CD4-positive, alpha-beta T cell treated with Interleukin-17A for 1 hour (primary cell): ENCODE measurements around the gene ENPP7.

Source experiments
- DNase-seq: peaks from one replicate; pipeline ENCODE4 v3.0.0-alpha.2; 2020

The ENPP7 gene

GRCh38 chr17:79705674-79706073 lies 25.1 kb upstream of the ENPP7 start:
- no peak for DNase-seq

GRCh38 chr17:79706931-79707850 lies 23.6 kb upstream of the ENPP7 start:
- no peak for DNase-seq

- peak; percentile 61 for DNase-seq
These were observed 22.5 kb upstream of the ENPP7 start for GRCh38 chr17:79707931-79708891.

DNA sequence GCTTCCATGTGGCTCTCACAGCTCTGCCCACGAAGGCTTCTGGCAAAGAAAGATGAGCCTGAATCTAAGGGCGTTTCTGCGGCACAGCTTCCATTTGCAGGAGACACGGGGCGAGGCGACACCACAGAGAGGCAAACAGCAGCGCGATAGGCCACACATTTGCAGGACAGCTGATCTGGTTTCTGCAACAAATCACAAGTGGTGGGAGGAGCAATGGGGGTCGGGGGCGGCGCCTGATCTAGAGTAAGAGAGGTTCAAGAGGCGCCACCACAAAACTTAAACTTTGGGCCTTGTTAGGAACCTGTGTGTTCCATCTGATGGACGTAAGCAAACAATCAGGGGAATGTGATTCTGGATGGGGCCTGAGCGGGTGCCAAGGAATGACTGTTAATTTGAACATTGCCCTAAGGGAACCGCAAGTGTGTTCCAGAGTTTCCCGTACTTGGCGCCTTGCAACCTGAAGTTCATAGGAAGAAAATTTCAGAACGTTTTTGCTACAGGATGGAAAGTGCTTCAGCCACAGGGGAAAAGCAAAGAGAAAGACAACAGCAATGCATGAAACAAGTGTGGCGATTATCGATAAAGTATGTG lies 18.9 kb upstream of the ENPP7 start:
- DNase-seq = no peak

DNA sequence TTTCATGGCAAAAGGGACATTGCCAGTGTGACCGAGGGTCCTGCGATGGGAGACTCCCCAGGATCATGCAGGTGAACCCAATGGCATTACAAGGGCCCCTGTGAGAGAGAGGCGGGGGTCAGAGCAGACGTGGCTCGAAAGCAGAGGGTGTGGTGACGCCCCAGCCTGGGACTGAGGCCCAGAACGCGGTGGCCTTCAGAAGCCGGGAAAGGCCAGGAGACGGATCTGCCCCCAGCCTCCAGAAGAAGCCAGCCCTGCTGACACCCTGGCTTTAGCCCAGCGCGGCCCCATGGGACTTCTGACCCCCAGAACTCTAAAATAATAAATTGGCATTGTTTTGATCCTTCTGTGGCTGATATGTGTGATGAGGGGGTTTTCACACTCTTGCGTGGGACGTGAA lies 17.4 kb upstream of the ENPP7 start:
- no peak for DNase-seq

GRCh38 chr17:79714176-79715097 lies 16.3 kb upstream of the ENPP7 start:
- DNase-seq = no peak

GRCh38 chr17:79715098-79715942 lies 15.4 kb upstream of the ENPP7 start:
- DNase-seq = no peak

DNA sequence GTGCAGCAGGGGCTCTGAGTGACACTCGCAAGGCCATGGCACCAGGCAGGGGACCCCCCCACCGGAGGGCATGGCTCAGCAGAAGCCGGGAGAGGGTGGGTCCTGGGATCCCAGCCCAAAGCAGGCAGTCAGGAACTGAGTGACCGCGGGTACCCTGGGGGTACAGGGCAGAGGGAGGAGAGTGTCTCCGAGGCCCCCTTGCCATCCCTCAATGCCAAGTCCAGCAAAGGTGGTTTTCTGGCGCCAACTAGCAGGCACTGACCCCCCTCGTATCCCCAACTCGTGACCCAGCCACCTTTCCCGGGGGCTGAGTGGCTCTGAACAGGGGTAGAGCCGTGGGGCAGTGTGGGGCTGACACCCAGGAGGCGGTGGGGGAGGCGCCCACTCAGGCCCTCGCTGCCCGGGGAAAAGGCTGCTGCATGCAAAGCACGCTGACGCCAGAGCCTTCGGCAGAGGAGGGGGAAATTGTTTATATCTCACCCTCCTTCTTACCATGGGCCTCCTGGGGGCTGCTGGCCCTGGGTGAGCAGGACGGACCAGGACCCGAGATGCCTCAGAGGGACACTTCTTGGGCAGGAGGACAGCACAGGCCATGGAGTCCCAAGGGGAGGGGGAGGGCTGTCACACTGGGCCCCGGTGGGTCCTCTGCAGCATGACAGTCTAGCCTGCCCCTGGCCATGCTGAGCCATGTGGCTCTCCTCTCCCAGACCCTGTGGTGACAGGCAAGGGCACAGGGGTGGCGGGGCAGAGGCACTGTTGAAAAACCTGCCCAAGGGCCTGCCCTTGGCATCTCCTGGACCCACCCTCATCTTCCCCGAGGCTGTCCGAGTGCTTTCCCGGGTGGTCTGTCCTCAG lies 14.6 kb upstream of the ENPP7 start:
- DNase-seq = no peak

- no peak for DNase-seq
These were observed 9.9 kb upstream of the ENPP7 start for GRCh38 chr17:79720705-79721292.

- DNase-seq = no peak
These were observed 8.6 kb upstream of the ENPP7 start for GRCh38 chr17:79721993-79722671.

DNA sequence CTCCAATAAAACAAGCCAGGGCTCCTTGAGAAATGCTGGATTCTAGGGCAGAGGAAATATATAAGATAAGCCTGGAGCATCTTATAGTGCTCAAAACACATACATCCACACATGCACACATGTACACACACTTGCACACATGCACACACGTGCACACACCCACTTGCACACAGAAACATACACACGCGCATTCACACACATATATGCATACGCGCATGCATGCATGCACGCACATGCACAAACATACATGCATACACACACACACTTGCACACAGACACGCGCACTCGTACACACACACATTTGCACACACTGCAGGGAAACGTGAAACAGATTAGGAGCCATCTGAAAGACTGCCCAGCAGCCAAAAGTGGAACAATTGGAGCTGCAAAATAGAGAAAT lies 8.0 kb upstream of the ENPP7 start:
- DNase-seq = no peak

- peak; percentile 94 for DNase-seq
These were observed 2.4 kb upstream of the ENPP7 start for GRCh38 chr17:79728169-79728907.

- no peak for DNase-seq
These were observed 1.8 kb upstream of the ENPP7 start for GRCh38 chr17:79728908-79729471.

- DNase-seq = no peak
These were observed 982 bp upstream of the ENPP7 start for GRCh38 chr17:79729761-79730160.

GRCh38 chr17:79730437-79730768 lies 340 bp upstream of the ENPP7 start:
- no peak for DNase-seq

DNA sequence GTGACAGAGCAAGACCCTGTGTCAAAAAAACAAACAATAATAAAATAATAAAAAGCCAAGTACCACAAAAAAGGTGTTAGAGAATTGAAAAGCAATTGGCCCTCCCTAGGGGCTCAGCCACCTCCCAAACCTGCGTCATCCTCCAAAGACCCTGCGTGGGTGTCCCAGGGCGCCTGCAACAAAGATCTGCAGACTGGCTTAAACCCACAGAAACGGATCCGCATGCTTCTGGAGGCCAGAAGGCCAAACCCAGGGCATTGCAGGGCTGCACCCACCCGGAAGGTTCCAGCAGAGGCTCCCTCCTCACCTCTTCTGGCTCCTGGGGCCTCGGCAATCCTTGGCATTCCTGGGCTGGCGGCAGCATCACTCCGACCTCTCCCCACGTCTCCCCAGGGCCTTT lies 1.5 kb downstream of the ENPP7 start:
- DNase-seq = no peak

DNA sequence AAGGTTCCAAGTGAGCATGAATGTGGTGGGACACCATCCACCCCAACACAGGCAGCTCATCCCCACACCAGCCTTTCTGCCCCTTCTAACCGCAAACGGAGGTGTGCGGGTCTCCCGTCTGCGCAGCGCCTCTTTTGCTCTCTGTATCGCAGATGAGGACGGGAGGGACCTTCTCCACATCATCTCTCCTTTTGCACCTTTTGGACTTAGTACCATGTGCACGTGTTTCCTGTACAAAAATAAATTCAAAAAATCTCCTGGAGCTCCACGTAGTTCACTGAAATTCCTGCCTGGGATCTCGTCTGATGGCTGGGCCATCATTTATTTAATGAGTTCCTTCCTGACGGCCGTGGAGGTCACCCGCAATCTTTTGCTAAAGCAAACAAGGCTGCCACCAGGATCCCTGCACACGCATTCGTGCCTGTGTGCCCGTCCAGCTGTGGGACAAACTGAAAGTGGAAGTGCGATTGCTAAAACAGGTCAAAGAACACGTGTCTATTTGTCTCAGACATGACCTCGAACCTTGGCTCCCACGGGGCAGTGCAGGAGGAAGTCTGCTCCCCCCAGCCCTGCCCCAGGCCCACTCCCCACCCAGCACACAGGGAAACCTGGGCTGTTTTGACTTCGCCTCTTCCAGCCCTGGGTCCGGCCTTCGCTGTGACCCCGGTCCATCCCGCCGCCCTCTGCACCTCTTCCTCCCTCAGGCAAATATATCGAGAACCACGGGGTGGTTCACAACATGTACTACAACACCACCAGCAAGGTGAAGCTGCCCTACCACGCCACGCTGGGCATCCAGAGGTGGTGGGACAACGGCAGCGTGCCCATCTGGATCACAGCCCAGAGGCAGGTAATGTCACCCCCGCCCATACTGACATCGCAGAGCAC lies 2.3 kb downstream of the ENPP7 start:
- DNase-seq = peak; percentile 57
